ELR (cell line): ENCODE results near the gene USP20.

ENCODE experiments used
- DNase-seq: peaks from one replicate; pipeline ENCODE4 v3.0.0-alpha.2; 2015; ENCODE audit warnings: low read depth

Gene USP20

GRCh38 chr9:129875687-129876395, 40.6 kb downstream of the USP20 start:
- DNase-seq, result no peak

GRCh38 chr9:129876815-129877214, 41.6 kb downstream of the USP20 start:
- DNase-seq, result no peak

GRCh38 chr9:129878291-129878690, 43.0 kb downstream of the USP20 start:
- no peak for DNase-seq

GRCh38 chr9:129879103-129879699, 43.9 kb downstream of the USP20 start:
- DNase-seq, result no peak

- DNase-seq, result no peak
Measured at GRCh38 chr9:129879991-129880653, 44.9 kb downstream of the USP20 start.

GRCh38 chr9:129880654-129881546, 45.6 kb downstream of the USP20 start:
- no peak for DNase-seq

- DNase-seq, result no peak
Measured at GRCh38 chr9:129881547-129882324, 46.5 kb downstream of the USP20 start.

GRCh38 chr9:129884220-129885017, 49.2 kb downstream of the USP20 start:
- peak; percentile 91 for DNase-seq

- DNase-seq, result peak; percentile 56
Measured at GRCh38 chr9:129885018-129885669, 49.9 kb downstream of the USP20 start.

GRCh38 chr9:129885670-129886106, 50.4 kb downstream of the USP20 start:
- DNase-seq, result peak; percentile 97

GRCh38 chr9:129886226-129887174, 51.2 kb downstream of the USP20 start:
- no peak for DNase-seq

GRCh38 chr9:129887334-129888292, 52.4 kb downstream of the USP20 start:
- peak; percentile 43 for DNase-seq

GRCh38 chr9:129888293-129889121, 53.2 kb downstream of the USP20 start:
- DNase-seq, result no peak

GRCh38 chr9:129889122-129889940, 54.1 kb downstream of the USP20 start:
- DNase-seq, result no peak

GRCh38 chr9:129889941-129890717, 54.9 kb downstream of the USP20 start:
- DNase-seq, result no peak
